Measurements from ENCODE around the gene C19orf38. TPM values are rescaled to one million over a fixed set of nuclear protein-coding genes. Genes with fewer than 3 reads are reported as not detected.

The C19orf38 gene
- total and polyA plus RNA-seq, 9 of the 15 experiments (the other 6 are each of a cell fraction or from before 2014, with no cell fraction given), result 0.14 to 0.18 TPM; not detected in 7

DNA sequence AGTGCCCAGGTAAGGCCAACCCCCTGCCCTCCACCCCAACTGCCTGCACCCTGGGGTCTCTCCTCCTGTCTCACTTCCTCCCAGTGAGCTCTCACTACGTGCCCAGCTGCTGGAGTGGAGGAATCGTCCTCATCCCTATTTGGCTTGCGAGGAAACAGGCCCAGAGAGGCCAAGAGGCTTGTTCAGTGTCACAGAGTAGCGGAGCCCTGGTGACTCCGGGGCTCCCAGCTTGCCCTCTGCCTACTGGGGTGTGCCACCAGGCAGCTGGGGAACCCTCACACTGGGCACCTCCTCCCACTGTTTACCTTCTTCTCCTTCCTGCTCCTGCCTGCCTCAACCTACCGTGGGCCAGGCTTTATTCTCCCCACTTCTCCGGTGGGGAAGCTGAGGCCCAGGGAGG, 17.8 kb upstream of the C19orf38 start (continued):
- TF ChIP-seq HDAC3 (IDR thresholded peaks at IDR 0.05; ENCODE audit: borderline replicate concordance, partially characterized antibody) (no peak), GATA2 (CRISPR knock-in tag; IDR thresholded peaks at IDR 0.05) (no peak), SUPT5H (IDR thresholded peaks at IDR 0.05) (no peak), FOXJ2 (tag; IDR thresholded peaks at IDR 0.05) (no peak), ZNF311 (CRISPR knock-in tag; IDR thresholded peaks at IDR 0.05) (no peak), ZNF444 (CRISPR knock-in tag; IDR thresholded peaks at IDR 0.05) (no peak), RAD51 (IDR thresholded peaks at IDR 0.05; ENCODE audit: borderline replicate concordance, low read depth) (no peak), ARNT (IDR thresholded peaks at IDR 0.05) (no peak), KLF6 (CRISPR knock-in tag; IDR thresholded peaks at IDR 0.05; ENCODE audit: borderline replicate concordance) (no peak), MAZ (CRISPR knock-in tag; conservative IDR thresholded peaks at IDR 0.05 in 1 of 2, IDR thresholded peaks at IDR 0.05 in 1 of 2) (no peak)
- TF ChIP-seq, protein P1, sequence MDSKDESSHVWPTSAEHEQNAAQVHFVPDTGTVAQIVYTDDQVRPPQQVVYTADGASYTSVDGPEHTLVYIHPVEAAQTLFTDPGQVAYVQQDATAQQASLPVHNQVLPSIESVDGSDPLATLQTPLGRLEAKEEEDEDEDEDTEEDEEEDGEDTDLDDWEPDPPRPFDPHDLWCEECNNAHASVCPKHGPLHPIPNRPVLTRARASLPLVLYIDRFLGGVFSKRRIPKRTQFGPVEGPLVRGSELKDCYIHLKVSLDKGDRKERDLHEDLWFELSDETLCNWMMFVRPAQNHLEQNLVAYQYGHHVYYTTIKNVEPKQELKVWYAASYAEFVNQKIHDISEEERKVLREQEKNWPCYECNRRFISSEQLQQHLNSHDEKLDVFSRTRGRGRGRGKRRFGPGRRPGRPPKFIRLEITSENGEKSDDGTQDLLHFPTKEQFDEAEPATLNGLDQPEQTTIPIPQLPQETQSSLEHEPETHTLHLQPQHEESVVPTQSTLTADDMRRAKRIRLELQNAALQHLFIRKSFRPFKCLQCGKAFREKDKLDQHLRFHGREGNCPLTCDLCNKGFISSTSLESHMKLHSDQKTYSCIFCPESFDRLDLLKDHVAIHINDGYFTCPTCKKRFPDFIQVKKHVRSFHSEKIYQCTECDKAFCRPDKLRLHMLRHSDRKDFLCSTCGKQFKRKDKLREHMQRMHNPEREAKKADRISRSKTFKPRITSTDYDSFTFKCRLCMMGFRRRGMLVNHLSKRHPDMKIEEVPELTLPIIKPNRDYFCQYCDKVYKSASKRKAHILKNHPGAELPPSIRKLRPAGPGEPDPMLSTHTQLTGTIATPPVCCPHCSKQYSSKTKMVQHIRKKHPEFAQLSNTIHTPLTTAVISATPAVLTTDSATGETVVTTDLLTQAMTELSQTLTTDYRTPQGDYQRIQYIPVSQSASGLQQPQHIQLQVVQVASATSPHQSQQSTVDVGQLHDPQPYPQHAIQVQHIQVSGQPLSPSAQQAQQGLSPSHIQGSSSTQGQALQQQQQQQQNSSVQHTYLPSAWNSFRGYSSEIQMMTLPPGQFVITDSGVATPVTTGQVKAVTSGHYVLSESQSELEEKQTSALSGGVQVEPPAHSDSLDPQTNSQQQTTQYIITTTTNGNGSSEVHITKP (IDR thresholded peaks at IDR 0.05; ENCODE audit: partially characterized antibody), result no peak

Measured in K562 (cell line).